Tongue (tissue), 2 donors: ENCODE measurements around the gene WFDC10B. TPM values are rescaled to one million over a fixed set of nuclear protein-coding genes. Genes with fewer than 3 reads are reported as not detected.
"Not testable (repeated sequence)": the region's sequence is repeated elsewhere in the genome, so short reads cannot be mapped to it uniquely, and the experiment has no call there.

Source experiments
- DNase-seq: peaks from one replicate; pipeline ENCODE4 v3.0.0-alpha.2; 2015
- total RNA-seq: library from RNA; depleted of rRNA; stranded (reverse); fragments of >200 nt; gene quantifications from one replicate; pipeline ENCODE4 v1.2.3, GENCODE V29; 2014

Gene WFDC10B
- total RNA-seq: not detected

DNA sequence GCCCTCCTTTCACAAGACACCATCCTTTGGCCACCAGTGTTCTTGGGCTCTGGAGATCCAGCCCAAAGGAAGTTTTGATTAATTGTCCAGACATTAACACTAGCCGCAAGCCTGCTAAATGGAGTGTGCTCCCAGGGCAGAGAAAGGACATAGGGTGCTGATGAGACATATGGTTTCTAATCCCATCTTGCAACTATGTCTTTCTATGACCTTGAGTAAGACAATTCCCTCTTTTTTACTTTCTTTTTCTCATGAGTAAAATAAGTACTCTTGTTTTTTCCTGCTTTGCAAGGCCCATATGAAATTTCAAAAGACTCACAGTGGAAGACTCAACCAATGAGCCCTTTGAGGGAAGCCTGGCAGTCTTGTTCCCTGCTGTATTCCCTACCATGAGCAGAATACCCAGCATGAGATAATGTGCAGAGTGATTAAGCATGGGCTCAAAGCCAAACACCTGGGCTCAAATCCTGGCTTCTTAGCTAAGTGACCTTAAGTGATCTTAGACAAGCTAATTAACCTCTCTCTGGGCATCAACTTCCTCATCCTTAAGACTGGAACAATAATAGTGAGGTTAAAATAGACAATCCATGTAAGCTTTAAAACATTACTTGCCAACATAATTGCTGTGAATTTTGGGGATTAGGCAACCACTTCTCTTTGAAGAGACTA, at the start of gene WFDC10B:
TSS of gene WFDC10B (minus strand) at position 51 of the 669 bp plus-strand sequence. CDS start 19,027 bp downstream, outside the sequence.
- peak; percentile 5 for DNase-seq

DNA sequence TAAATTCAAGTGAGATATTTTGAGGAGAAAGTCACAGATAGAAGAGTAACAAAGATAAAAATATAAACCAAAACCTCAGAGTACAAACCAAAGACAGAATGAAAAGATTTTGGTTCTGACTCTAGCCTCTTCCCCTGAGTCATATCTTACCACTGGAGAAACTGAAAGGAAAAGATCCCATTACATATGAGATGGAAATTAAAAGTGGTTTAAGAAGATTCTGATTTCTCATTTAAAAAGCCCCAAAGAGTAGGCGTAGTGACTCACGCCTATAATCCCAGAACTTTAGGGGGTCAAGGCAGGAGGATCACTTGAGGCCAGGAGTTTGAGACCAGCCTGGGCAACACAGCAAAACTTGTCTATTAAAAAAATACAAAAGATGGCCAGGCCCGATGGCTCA, 47.9 kb upstream of the WFDC10B start:
- DNase-seq: no peak

DNA sequence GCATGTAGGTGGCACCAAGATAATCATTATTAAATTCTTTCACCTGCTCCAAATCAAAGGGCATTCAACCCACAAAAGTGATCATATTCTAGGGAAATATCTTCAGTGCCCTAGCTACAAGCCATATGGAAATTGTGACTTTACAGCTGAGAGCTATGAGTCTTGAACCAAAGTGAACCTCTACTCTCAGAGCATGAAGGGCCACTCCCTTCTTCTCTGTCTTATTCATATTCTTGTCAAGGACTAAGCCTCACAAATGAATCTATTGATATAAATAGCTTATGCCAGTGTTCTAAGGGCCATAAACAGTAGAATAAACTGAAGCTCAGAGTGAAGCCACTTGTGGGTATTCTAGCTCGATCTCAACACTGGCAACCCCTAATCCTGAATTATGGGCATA, 46.9 kb upstream of the WFDC10B start:
- no peak for DNase-seq

- DNase-seq: no peak
Measured at GRCh38 chr20:45745015-45745414, 40.2 kb upstream of the WFDC10B start.

- no peak for DNase-seq
Measured at GRCh38 chr20:45742596-45742995, 37.8 kb upstream of the WFDC10B start.

- DNase-seq: no peak
Measured at GRCh38 chr20:45735988-45736387, 31.2 kb upstream of the WFDC10B start.

DNA sequence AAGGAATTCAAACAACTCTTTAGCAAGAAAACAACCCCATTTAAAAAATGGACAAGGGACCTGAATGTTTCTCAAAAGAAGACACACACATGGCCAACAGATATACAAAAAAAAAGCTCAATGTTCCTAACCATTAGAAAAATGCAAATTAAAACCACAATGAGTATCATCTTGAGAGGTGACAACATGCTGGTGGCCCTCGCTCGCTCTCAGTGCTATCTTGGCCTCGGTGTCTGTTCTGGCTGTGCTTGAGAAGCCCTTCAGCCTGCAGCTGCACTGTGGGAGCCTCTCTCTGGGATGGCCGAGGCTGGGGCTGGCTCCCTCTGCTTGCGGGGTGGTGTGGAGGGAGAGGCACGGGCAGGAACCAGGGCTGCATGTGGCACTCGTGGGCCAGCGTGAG, 30.7 kb upstream of the WFDC10B start:
- DNase-seq: no peak

DNA sequence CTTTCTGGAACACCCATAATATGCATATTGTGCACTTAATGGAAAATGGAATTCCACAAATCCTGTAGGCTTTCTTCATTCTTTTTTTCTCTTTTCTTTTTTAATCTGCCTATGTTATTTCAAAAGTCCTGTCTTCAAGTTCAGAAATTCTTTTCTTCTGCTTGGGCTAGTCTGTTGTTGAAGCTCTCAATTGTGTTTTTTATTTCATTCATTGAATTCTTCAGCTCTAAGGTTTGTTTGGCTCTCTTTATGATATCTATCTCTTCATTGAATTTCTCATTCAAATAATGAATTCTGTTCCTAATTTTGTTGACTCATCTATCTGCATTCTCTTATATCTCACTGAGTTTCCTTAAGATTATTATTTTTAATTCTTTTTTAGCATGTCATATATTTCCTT, 27.4 kb upstream of the WFDC10B start:
- DNase-seq: no peak

DNA sequence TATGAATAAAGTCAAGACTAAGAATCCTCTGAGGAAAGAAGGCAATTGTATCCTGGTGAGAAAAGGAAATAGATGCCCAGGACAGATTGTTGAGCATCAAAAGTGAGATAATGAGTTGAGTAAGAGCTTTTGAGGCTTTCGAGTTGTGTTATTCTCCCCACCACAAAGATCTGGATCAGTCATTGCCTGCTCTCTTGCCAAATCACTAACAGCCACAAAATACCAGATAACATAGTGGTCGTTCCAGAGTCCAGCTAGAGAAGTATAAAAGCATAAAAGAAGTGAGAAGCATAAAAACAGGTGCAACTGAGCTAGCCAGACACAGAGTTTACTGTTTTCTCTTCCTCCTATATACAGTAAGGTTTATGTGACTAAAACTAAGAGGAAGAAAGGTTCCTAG, 22.2 kb upstream of the WFDC10B start:
- no peak for DNase-seq

GRCh38 chr20:45725134-45725533, 20.3 kb upstream of the WFDC10B start:
- DNase-seq: no peak

GRCh38 chr20:45722047-45722446, 17.2 kb upstream of the WFDC10B start, which contains the start of gene SPINT4:
TSS of gene SPINT4 (plus strand) at chr20:45722347. CDS start at chr20:45722368, 21 bp downstream.
- no peak for DNase-seq

DNA sequence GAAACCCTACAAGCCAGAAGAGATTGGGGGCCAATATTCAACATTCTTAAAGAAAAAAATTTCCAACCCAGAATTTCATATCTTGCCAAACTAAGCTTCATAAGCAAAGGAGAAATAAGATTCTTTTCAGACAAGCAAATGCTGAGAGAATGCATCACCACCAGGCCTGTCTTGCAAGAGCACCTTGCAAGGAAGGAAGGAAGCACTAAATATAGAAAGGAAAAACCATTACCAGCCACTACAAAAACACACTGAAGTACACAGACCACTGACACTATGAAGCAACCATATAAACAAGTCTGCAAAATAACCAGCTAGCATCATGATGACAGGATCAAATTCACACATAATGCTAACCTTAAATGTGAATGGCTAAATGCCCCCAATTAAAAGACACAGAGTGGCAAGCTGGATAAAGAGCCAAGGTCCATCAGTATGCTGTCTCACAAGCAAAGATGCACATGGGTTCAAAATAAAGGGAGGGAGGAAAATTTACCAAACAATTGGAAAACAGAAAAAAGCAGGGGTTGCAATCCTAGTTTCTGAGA, 11.4 kb upstream of the WFDC10B start:
- DNase-seq: not testable (repeated sequence)

- no peak for DNase-seq
Measured at GRCh38 chr20:45701873-45702272, 2.9 kb downstream of the WFDC10B start, which contains the start of gene WFDC13. TSS of gene WFDC13 (plus strand) at chr20:45702038. CDS start at chr20:45702124, 86 bp downstream.

DNA sequence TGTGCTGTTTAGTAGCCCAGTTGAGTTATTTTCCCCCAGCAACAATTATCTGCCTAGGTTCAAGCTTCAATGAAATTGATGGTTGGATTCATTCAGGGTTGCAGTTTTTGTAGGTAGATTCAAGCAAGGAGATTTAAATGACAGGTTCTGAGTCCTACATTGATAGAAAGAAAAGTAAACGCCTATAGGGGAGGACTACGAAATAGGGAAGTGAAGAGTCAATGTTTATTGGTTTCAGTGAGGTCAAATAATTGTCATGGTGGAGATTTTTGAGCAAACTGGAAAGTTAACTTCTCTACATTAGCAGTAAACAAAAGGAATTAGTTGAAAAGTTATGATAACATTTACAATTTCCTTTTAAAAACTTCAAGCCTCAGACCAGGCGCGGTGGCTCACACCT, 3.7 kb downstream of the WFDC10B start:
- DNase-seq: no peak

GRCh38 chr20:45695496-45695895, 9.3 kb downstream of the WFDC10B start:
- no peak for DNase-seq

DNA sequence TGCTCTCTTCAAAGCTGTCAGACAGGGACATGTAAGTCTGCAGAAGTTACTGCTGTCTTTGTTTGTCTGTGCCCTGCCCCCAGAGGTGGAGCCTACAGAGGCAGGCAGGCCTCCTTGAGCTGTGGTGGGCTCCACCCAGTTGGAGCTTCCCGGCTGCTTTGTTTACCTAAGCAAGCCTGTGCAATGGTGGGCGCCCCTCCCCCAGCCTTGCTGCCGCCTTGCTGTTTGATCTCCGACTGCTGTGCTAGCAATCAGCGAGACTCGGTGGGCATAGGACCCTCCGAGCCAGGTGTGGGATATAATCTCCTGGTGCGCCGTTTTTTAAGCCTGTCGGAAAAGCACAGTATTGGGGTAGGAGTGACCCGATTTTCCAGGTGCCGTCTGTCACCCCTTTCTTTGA, 11.5 kb downstream of the WFDC10B start:
- DNase-seq: not testable (repeated sequence)

GRCh38 chr20:45685896-45686295, 18.9 kb downstream of the WFDC10B start:
- DNase-seq: no peak

GRCh38 chr20:45679650-45680049, 25.2 kb downstream of the WFDC10B start:
- no peak for DNase-seq

DNA sequence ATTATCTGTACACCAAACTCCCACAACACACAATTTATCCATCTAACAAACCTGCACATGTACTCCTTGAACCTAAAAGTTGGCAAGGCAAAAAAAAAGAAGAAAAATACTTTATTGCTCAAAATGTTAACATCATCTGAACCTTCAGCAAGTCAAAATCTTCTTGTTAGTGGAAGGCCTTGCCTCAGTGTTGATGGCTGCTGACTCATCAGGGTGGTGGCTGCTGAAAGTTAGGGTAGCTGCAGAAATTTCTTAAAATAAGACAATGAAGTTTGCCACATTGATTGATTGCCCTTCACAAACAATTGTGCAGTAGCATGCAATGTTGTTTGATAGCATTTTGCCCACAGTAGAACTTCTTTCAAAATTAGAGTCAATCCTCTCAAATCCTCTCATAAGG, 32.1 kb downstream of the WFDC10B start:
- DNase-seq: no peak

GRCh38 chr20:45670139-45670538, 34.7 kb downstream of the WFDC10B start, which contains the start of gene WFDC11:
TSS of gene WFDC11 (minus strand) at chr20:45670239. CDS start at chr20:45650600, 19,639 bp downstream.
- no peak for DNase-seq

GRCh38 chr20:45657038-45657437, 47.8 kb downstream of the WFDC10B start:
- DNase-seq: not testable (repeated sequence)

GRCh38 chr20:45651726-45652125, 53.1 kb downstream of the WFDC10B start:
- not testable (repeated sequence) for DNase-seq

GRCh38 chr20:45649312-45649863, 55.4 kb downstream of the WFDC10B start:
- no peak for DNase-seq
